SU-DHL-6 (cell line): ENCODE data around the gene MTMR3.

Experiments used
- H2AFZ ChIP-seq: fragments of 200-600 bp; sonication (generic); 2 replicates; pipeline ENCODE4 v1.6.1; 2014; ENCODE audit warnings: low read depth, mild to moderate bottlenecking, moderate library complexity, mixed read lengths, antibody characterized with exemption, low read length; ENCODE audit not compliant: severe bottlenecking
- H3F3A ChIP-seq: fragments of 200-600 bp; shearing (Covaris generic); 2 replicates; pipeline ENCODE4 v1.6.0; 2016; ENCODE audit warnings: antibody characterized with exemption, mild to moderate bottlenecking; ENCODE audit not compliant: insufficient read depth
- H3K27ac ChIP-seq: fragments of 200-600 bp; sonication (generic); 2 replicates; pipeline ENCODE4 v1.5.1; 2016; ENCODE audit warnings: low read depth, mild to moderate bottlenecking, low read length, moderate library complexity, mixed read lengths
- H3K27me3 ChIP-seq: fragments of 200-600 bp; sonication (generic), shearing (Covaris generic); 2 replicates; pipeline ENCODE4 v1.6.0; 2014; ENCODE audit warnings: mild to moderate bottlenecking, low read length
- H3K36me3 ChIP-seq: fragments of 200-600 bp; sonication (generic); 2 replicates; pipeline ENCODE4 v1.6.1; 2014; ENCODE audit warnings: mild to moderate bottlenecking, low read length, mixed read lengths
- H3K4me2 ChIP-seq: fragments of 300-600, 200-600 bp; shearing (Covaris generic), sonication (generic); 2 replicates; pipeline ENCODE4 v1.6.0; 2014; ENCODE audit warnings: low read length, low read depth, mild to moderate bottlenecking; ENCODE audit not compliant: poor library complexity, severe bottlenecking
- H3K4me3 ChIP-seq: fragments of 200-600 bp; sonication (generic); 2 replicates; pipeline ENCODE4 v1.5.1; 2014; ENCODE audit warnings: antibody characterized with exemption, low read length, mild to moderate bottlenecking, mixed read lengths; ENCODE audit not compliant: insufficient read depth, poor library complexity, severe bottlenecking
- H3K79me2 ChIP-seq: fragments of 200-600 bp; sonication (generic); 2 replicates; pipeline ENCODE4 v1.6.1; 2014; ENCODE audit warnings: mild to moderate bottlenecking, low read length, moderate library complexity; ENCODE audit not compliant: insufficient read depth
- H3K9ac ChIP-seq: fragments of 200-600 bp; sonication (generic); 2 replicates; pipeline ENCODE4 v1.7.0; 2014; ENCODE audit warnings: mild to moderate bottlenecking, low read length
- H3K9me2 ChIP-seq: fragments of 200-600 bp; sonication (generic); replicated peaks from 2 replicates; pipeline ENCODE4 v1.6.1; 2014; ENCODE audit warnings: low read length; ENCODE audit not compliant: insufficient read depth
- H3K9me3 ChIP-seq: fragments of 200-600 bp; sonication (generic); 2 replicates; pipeline ENCODE4 v1.6.1; 2014; ENCODE audit warnings: low read length, mixed read lengths; ENCODE audit not compliant: insufficient read depth
- H4K20me1 ChIP-seq: fragments of 200-600 bp; sonication (generic); 2 replicates; pipeline ENCODE4 v1.6.1; 2014; ENCODE audit warnings: low read depth, mild to moderate bottlenecking, antibody characterized with exemption, low read length, moderate library complexity, mixed read lengths
- CTCF ChIP-seq: fragments of 200-600 bp; sonication (generic); IDR thresholded peaks from one replicate; pipeline ENCODE4 v1.5.1; 2017; ENCODE audit warnings: antibody characterized with exemption, mild to moderate bottlenecking, low read length, moderate library complexity; ENCODE audit not compliant: insufficient read depth, poor library complexity, severe bottlenecking
- EZH2phosphoT487 ChIP-seq: fragments of 200-600 bp; sonication (generic), shearing (Covaris generic); conservative IDR thresholded peaks from 2 replicates; pipeline ENCODE4 v1.6.1; 2018; ENCODE audit warnings: mild to moderate bottlenecking, antibody characterized with exemption, low read length, moderate library complexity, mixed read lengths

The MTMR3 gene

GRCh38 chr22:30074994-30075393 is 192.0 kb downstream of the MTMR3 start:
- H3K27me3 ChIP-seq: no peaks in the 10 kb centered on the region
- no peaks in the 10 kb centered on the region for H3K36me3 ChIP-seq
- H3K9me2 ChIP-seq: no peaks in the 10 kb centered on the region
- no peak for TF ChIP-seq EZH2phosphoT487
- TF ChIP-seq CTCF: no peak
- no peak overlapping the region for H3K9ac ChIP-seq
- no peak overlapping the region for H2AFZ ChIP-seq
- H3K9me3 ChIP-seq: no peaks in the 10 kb centered on the region
- no peaks in the 10 kb centered on the region for H4K20me1 ChIP-seq
- no peak overlapping the region for H3K4me3 ChIP-seq
- H3K27ac ChIP-seq: no peak overlapping the region
- H3K4me2 ChIP-seq: no peak overlapping the region
- H3K79me2 ChIP-seq: no peaks in the 10 kb centered on the region
- H3F3A ChIP-seq: no peaks in the 10 kb centered on the region

DNA sequence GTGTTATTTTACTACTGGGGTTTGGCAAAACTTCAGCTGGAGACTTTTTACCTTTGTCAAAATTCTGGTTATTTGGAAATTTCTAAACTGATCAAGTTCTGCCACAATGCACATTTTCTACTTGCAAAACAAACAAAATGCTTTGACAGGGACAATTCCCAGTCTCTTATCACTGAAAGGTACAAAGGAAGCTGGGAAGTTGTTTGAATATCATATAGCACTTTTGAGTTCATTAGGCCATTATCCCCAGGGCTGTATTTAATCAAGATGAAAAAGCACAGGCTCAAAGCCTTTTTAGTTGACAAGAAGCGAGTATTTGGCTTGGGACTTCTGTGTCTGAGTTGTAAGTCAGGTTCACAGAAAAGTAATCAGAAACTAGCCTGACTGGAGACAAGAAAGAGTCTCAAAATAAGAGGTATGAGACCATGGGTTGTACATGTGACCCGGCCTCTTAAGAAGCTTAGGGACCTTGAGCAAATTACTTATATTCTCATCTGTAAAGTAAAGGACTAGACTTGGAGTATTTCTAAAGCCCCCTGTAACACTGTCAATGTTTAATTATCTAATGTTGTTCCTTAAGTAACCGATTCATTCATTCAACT is 194.4 kb downstream of the MTMR3 start:
- no peaks in the 10 kb centered on the region for H3K27me3 ChIP-seq
- TF ChIP-seq EZH2phosphoT487 (no peak), CTCF (no peak)
- H3K4me2 ChIP-seq: no peak overlapping the region
- no peaks in the 10 kb centered on the region for H3K36me3 ChIP-seq
- H3K9ac ChIP-seq: no peak overlapping the region
- H3K4me3 ChIP-seq: no peak overlapping the region
- H3F3A ChIP-seq: no peaks in the 10 kb centered on the region
- H3K79me2 ChIP-seq: no peaks in the 10 kb centered on the region
- no peaks in the 10 kb centered on the region for H4K20me1 ChIP-seq
- H3K9me3 ChIP-seq: no peaks in the 10 kb centered on the region
- H2AFZ ChIP-seq: no peak overlapping the region
- H3K9me2 ChIP-seq: no peaks in the 10 kb centered on the region
- H3K27ac ChIP-seq: no peak overlapping the region

- no peaks in the 10 kb centered on the region for H4K20me1 ChIP-seq
- H3F3A ChIP-seq: no peaks in the 10 kb centered on the region
- H3K4me3 ChIP-seq: no peak overlapping the region
- peak overlapping the region; percentile 60 for H3K27ac ChIP-seq
- H3K36me3 ChIP-seq: no peaks in the 10 kb centered on the region
- H3K9me2 ChIP-seq: no peaks in the 10 kb centered on the region
- H3K79me2 ChIP-seq: no peaks in the 10 kb centered on the region
- peak overlapping the region; percentile 72 for H2AFZ ChIP-seq
- H3K9ac ChIP-seq: 0 out of 2 replicates have a peak overlapping the region, but pooled peaks have one; percentile 5
- no peak for TF ChIP-seq CTCF
- no peak for TF ChIP-seq EZH2phosphoT487
- H3K27me3 ChIP-seq: no peaks in the 10 kb centered on the region
- no peaks in the 10 kb centered on the region for H3K9me3 ChIP-seq
- peak overlapping the region; percentile 36 for H3K4me2 ChIP-seq
Observed at GRCh38 chr22:30078320-30079311, 195.6 kb downstream of the MTMR3 start.
